ENCODE results near the gene IPO4. TPM values are rescaled to one million over a fixed set of nuclear protein-coding genes. Genes with fewer than 3 reads are reported as not detected.
A peak's percentile ranks its signal among the peaks of the same experiment; 100 is the strongest.

The IPO4 gene
- total RNA-seq, 1 donor from 2014 or later = 46.3 TPM

- DNase-seq (ENCODE audit: low spot score) = no peak
Observed at GRCh38 chr14:24149302-24149969, 39.2 kb downstream of the IPO4 start.

- DNase-seq (ENCODE audit: low spot score) = peak; percentile 90
Observed at GRCh38 chr14:24147761-24148428, 40.7 kb downstream of the IPO4 start.

GRCh38 chr14:24146978-24147760, 41.4 kb downstream of the IPO4 start, which contains the start of gene RNF31:
TSS of gene RNF31 (plus strand) at chr14:24147498. CDS start at chr14:24147699, 201 bp downstream.
- peak; percentile 99 for DNase-seq (ENCODE audit: low spot score)

DNA sequence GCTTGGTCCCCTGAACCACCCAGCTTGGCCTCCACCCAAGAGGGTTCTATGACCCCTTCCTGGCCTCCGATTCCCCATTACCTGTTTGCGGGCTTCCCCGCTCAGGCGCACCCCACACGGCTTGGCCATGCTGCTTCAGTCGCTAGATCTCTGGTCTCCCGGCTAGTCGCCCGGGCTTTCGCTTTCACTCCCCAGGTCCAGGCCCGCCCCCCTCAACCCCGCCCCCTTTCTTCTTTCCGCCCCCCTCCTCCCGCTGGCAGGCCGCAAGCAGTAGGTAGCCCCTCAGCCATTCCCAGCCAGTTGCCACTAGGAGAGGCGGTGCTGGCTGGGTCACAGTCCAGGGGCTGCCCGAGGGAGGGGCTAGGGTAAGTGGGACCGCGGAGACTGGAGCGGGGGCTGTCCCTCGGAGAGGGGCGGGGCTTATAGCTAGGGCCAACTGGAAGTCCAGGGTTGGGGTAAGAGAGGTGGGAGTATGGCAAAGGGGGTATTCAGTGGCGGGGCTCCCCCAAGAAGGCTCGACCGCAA, 42.1 kb downstream of the IPO4 start, which contains the start of gene PSME2:
TSS of gene PSME2 (minus strand) at position 158 of the 525 bp plus-strand sequence. CDS start at position 129, 29 bp downstream.
- DNase-seq (ENCODE audit: low spot score) = peak; percentile 97

DNA sequence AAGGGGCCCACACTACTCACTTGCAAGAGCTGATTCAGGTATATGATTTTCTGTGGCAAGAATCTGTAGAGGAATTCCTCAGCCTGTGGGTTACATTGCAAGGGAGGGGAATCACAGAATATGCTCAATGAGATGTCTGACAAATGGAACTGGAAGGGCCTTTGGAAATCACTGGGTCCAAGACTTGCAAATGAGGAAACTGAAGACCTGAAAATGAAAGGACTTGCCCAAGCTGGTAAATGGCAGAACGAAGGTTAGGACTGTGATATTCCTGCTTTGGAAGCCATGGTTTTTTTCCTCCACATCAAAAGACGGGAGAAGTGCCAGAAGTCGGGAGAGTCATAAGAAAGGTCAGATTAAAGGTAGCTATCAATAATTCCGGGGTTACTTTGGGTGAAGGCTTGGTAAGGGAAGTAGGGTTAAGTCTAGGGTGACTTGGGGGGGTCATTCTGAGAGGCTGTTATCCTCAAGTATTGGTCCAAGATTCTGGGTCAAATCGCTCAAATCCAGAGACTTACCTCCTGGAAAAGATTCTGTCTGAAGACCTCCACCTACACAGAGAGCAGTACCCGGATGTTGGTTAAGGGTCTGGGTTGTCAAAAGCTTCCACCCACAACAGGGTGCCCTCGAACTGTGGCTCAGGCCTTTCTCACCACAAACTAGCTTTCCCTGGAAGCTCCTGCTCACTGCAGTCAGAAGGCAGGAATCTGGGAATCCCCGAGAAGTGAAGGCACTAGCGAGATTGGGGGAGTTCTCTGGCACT, 42.7 kb downstream of the IPO4 start:
- DNase-seq (ENCODE audit: low spot score) = no peak

- DNase-seq (ENCODE audit: low spot score) = no peak
Observed at GRCh38 chr14:24145219-24145618, 43.4 kb downstream of the IPO4 start.

DNA sequence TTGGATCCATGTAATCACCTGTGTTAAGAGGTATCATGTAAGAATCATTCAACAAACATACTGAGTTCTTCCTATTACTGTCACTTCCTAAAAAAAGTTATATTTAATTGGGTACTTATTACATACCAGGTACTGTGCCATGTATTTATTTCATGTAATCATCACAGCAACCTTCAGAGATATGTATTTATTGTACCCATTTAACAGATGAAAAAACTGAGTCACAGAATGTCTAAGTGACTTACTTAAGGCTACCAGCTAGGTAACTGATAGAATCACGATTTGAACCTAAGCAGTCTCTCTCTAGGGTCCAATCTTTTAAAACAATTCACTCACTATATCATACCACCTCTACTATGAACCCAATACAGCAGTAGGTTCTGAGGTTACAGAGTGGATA, 44.2 kb downstream of the IPO4 start:
- no peak for DNase-seq (ENCODE audit: low spot score)

GRCh38 chr14:24143511-24143910, 45.1 kb downstream of the IPO4 start:
- no peak for DNase-seq (ENCODE audit: low spot score)

DNA sequence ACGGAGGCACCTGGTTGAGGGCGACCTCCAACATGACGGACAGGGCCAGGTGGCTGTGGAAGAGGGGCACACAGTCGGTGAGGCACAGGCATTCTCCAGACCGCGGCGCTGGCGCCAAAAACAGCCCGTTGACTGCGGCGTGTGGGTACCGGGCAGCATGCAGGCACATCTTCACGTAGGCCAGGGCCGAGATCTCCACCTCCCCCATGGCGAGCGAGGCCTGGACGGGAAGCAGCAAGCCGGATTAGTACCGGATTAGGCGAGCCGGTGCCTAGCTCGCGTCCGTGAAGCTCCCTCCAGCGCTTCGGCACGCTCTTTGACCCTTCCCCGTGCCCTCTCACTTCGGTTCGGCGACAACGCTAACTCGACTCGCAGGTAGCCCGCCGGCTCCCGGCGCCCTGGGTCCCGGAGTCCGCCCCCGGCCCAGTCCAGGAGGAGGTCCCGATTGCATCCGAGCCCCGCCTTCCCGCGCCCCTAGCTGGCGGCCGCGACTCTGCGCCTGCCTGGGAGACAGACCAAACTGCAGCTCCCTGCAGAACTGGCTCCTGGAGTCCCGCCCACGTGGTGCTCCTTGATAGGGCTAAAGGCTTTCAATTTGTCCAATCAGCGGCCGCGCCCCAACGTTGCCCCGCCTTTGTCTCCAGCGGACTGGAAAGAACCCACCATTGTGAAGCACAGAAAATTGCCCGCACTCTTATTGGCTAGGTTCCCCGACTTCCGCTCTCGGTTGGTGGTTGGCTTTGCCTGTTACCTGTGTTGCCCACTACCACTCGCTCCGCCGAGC, 47.3 kb downstream of the IPO4 start, which contains the start of gene EMC9:
TSS of gene EMC9 (minus strand) at position 495 of the 784 bp plus-strand sequence. CDS start at position 208, 287 bp downstream.
- peak; percentile 100 for DNase-seq (ENCODE audit: low spot score)

DNA sequence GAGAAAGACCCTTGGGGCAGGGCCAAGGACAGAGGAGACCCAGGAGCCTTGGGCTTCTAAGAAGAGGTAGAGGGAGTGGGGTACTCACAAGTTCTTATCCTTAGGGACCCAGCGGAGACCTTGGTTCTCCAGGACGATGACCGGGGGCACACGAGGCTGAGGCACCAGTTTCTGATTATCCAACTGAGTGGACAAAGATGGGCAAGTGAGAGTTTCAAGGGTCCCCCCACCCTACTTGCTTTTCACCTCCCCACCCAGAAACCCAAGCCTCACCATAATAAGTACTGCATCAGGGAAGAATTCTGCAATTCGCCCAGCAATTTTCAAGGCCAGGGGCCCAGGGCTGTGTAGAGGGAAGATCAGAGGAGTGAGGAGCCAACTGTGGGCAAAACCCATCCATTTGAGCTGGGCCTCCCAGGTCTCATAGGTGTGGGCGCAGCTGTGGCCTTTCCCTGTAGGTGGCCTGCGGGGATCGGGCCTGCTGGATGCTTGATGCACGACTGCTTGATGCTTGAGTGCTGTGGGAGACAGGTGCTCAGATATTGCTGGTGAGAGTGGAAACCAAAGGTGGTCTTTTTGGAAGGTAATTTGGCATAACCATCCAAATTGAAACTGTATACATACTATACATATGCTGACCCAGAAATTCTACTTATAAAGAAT, 49.2 kb downstream of the IPO4 start:
- DNase-seq (ENCODE audit: low spot score) = no peak

- no peak for DNase-seq (ENCODE audit: low spot score)
Observed at GRCh38 chr14:24138396-24139271, 50.0 kb downstream of the IPO4 start.

GRCh38 chr14:24137529-24138395, 50.9 kb downstream of the IPO4 start:
- DNase-seq (ENCODE audit: low spot score) = no peak

DNA sequence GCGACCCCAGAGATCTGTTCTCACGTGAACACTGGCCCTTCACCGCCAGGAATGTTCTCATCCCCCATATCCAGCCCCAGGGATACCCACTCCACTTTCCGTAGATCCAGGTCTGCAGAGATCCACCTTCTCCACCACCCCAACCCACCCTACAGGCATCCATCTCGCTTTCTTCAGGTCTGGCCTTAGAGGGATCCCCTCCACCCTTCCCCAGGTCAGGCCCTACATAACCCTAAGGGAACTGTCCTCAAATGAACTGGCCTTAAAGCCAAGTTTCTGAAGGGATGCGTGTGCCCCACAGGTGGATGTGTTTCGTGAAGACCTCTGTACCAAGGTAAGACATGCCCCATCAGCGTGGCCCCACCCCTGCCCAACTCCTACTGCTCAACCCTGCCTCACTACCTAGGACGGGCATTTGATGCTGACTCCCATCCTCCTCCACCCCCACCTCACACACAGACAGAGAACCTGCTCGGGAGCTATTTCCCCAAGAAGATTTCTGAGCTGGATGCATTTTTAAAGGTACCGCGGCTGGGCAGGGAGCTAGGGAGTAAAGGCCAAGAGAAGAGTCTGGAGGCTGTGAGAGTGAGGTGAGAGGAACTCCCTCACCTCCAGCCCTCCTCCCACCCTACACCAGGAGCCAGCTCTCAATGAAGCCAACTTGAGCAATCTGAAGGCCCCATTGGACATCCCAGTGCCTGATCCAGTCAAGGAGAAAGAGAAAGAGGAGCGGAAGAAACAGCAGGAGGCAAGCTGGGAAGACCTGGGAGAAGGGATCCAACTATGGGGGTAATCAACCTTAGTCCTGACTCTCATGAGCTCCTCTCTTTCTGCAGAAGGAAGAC, 51.7 kb downstream of the IPO4 start:
- no peak for DNase-seq (ENCODE audit: low spot score)

DNA sequence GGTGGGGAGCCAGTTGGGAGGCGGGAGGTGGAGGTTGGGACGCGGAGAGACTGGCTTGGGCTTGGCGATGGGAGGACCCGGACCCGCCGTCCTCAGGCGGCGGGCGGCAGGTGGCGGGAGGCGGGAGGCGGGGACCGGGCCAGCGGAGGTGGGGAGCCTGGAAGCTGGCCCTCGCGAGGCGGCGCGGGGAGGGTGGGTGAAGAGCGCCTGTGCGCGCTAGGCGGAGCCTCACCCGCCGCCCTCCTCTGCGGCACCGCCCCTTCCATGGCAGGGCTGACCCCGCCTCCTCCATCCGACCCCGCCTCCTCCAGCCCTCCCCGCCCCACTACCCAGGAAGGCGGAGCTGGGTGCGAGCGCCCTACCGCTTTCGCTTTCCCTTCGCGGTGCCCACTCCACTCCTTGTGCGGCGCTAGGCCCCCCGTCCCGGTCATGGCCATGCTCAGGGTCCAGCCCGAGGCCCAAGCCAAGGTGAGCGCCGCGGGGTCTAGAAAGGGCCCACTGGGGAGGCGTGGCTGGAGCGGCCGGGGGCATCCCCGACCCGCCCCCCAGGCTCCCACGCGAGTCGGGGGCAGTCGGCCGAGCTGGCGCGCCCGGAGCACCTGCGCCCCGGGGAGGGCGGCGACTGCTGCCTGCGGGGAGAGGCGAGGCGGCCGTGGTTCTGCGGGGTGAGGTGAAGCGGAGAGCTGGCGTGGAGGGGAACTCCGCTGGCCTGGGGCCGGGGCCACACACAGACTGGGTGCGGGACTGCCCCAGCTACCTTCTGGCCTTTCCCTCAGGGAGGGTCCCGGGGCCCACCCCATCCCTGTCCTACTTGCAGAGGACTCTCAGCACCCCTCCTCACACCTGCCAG, 52.6 kb downstream of the IPO4 start, which contains the start of gene PSME1:
TSS of gene PSME1 (plus strand) at position 361 of the 850 bp plus-strand sequence. CDS start at position 430, 69 bp downstream.
- DNase-seq (ENCODE audit: low spot score) = peak; percentile 98

- DNase-seq (ENCODE audit: low spot score) = no peak
Observed at GRCh38 chr14:24135584-24135833, 53.1 kb downstream of the IPO4 start.

- no peak for DNase-seq (ENCODE audit: low spot score)
Observed at GRCh38 chr14:24133735-24134134, 54.9 kb downstream of the IPO4 start.

Measured in mesenteric fat pad (tissue), 1 donor.